ENCODE results near the gene CENPP. TPM values are rescaled to one million over a fixed set of nuclear protein-coding genes. Genes with fewer than 3 reads are reported as not detected.

CENPP gene
- total RNA-seq, 3 donors from 2014 or later (not counting 1 experiment from before 2014, with no cell fraction given): 10.3 to 14.5 (median 12.1) TPM

GRCh38 chr9:92608909-92609445 lies 283.2 kb downstream of the CENPP start:
- Mint-ChIP-seq H3K36me3 (no peaks in the 10 kb centered on the region), H3K4me1 (no peaks in the 10 kb centered on the region), H3K4me3 (no peak overlapping the region), H3K9me3 (peaks cover 0 to 5% of the 10 kb centered on the region in 2 donors), H3K27me3 (ENCODE audit: low read depth in 2 of 2) (no peaks in the 10 kb centered on the region), H3K27ac (no peak overlapping the region)
- ATAC-seq: no peak
- intact Hi-C loops (cut with micrococcal nuclease): no loop called here
- WGBS (ENCODE audit: insufficient coverage): 91% methylated on average over 10 of the region's 11 CpGs
- Histone ChIP-seq H3K4me1 (ENCODE audit: control insufficient read depth, insufficient read depth, low read length) (no peaks in the 10 kb centered on the region), H3K9me3 (ENCODE audit: control insufficient read depth, insufficient read depth, low read length) (no peaks in the 10 kb centered on the region), H3K27me3 (ENCODE audit: control insufficient read depth, insufficient read depth, low read length) (no peaks in the 10 kb centered on the region), H3K27ac (ENCODE audit: low read length) (no peak overlapping the region), H3K36me3 (ENCODE audit: control insufficient read depth, insufficient read depth, low read length) (peaks cover 17% of the 10 kb centered on the region), H3K4me3 (ENCODE audit: low read length) (no peak overlapping the region)
- DNase-seq: no peak
- TF ChIP-seq CTCF (IDR thresholded peaks at IDR 0.05): no peak

- Histone ChIP-seq H3K4me1 (ENCODE audit: control insufficient read depth, insufficient read depth, low read length) (no peaks in the 10 kb centered on the region), H3K27ac (ENCODE audit: low read length) (no peak overlapping the region), H3K36me3 (ENCODE audit: control insufficient read depth, insufficient read depth, low read length) (peaks cover 26% of the 10 kb centered on the region), H3K27me3 (ENCODE audit: control insufficient read depth, insufficient read depth, low read length) (no peaks in the 10 kb centered on the region), H3K9me3 (ENCODE audit: control insufficient read depth, insufficient read depth, low read length) (no peaks in the 10 kb centered on the region), H3K4me3 (ENCODE audit: low read length) (no peak overlapping the region)
- H3K27ac Mint-ChIP-seq: no peak overlapping the region
- no peaks in the 10 kb centered on the region for H3K36me3 Mint-ChIP-seq
- DNase-seq (no peak), ATAC-seq (no peak)
- no peak for TF ChIP-seq CTCF (IDR thresholded peaks at IDR 0.05)
- intact Hi-C loops (cut with micrococcal nuclease): no loop called here
- H3K9me3 Mint-ChIP-seq: no peaks in the 10 kb centered on the region
- H3K4me1 Mint-ChIP-seq: no peaks in the 10 kb centered on the region
- H3K27me3 Mint-ChIP-seq (ENCODE audit: low read depth in 2 of 2): no peaks in the 10 kb centered on the region
- WGBS (ENCODE audit: insufficient coverage): 95% methylated on average over 32 of the region's 32 CpGs
- H3K4me3 Mint-ChIP-seq: no peak overlapping the region
Measured at GRCh38 chr9:92610470-92611420, 285.0 kb downstream of the CENPP start.

- intact Hi-C loops (cut with micrococcal nuclease): no loop called here
- Mint-ChIP-seq H3K36me3 (no peaks in the 10 kb centered on the region), H3K4me3 (no peak overlapping the region), H3K27me3 (ENCODE audit: low read depth in 2 of 2) (no peaks in the 10 kb centered on the region), H3K9me3 (no peaks in the 10 kb centered on the region), H3K27ac (no peak overlapping the region), H3K4me1 (no peaks in the 10 kb centered on the region)
- Histone ChIP-seq H3K27me3 (ENCODE audit: control insufficient read depth, insufficient read depth, low read length) (no peaks in the 10 kb centered on the region), H3K36me3 (ENCODE audit: control insufficient read depth, insufficient read depth, low read length) (peaks cover 31% of the 10 kb centered on the region), H3K27ac (ENCODE audit: low read length) (no peak overlapping the region), H3K9me3 (ENCODE audit: control insufficient read depth, insufficient read depth, low read length) (no peaks in the 10 kb centered on the region), H3K4me3 (ENCODE audit: low read length) (no peak overlapping the region), H3K4me1 (ENCODE audit: control insufficient read depth, insufficient read depth, low read length) (no peaks in the 10 kb centered on the region)
- TF ChIP-seq CTCF (IDR thresholded peaks at IDR 0.05): no peak
- no peak for ATAC-seq
- no peak for DNase-seq
- WGBS (ENCODE audit: insufficient coverage): 97% methylated on average over 10 of the region's 10 CpGs
Measured at GRCh38 chr9:92611621-92612285, 286.0 kb downstream of the CENPP start.

Data from natural killer cell (primary cell).